Osteoblast (primary cell): Measurements from ENCODE around the gene CCAR1. TPM values are rescaled to one million over a fixed set of nuclear protein-coding genes. Genes with fewer than 3 reads are reported as not detected.

Source experiments
- DNase-seq: peaks from one replicate; pipeline ENCODE4 v3.0.0; 2011; ENCODE audit warnings: low spot score, mixed read lengths; ENCODE audit not compliant: insufficient read length; ENCODE audit errors: missing footprints
- H2AFZ ChIP-seq: 2 replicates; pipeline ENCODE4 v1.6.0; 2011; ENCODE audit warnings: mild to moderate bottlenecking, low read length
- H3K27ac ChIP-seq: 2 replicates; pipeline ENCODE4 v1.5.1; 2011; ENCODE audit warnings: mild to moderate bottlenecking, low read depth, low read length, moderate library complexity
- H3K27me3 ChIP-seq: 2 replicates; pipeline ENCODE4 v1.6.0; 2012; ENCODE audit warnings: mild to moderate bottlenecking, control low read depth, inconsistent platforms, low read length, moderate library complexity; ENCODE audit not compliant: insufficient read depth
- H3K36me3 ChIP-seq: 2 replicates; pipeline ENCODE4 v1.5.1; 2011; ENCODE audit warnings: mild to moderate bottlenecking, low read length, control low read depth, moderate library complexity; ENCODE audit not compliant: insufficient read depth
- H3K4me1 ChIP-seq: 2 replicates; pipeline ENCODE4 v1.5.1; 2011; ENCODE audit warnings: mild to moderate bottlenecking, low read length, control low read depth, moderate library complexity; ENCODE audit not compliant: insufficient read depth
- H3K4me2 ChIP-seq: 2 replicates; pipeline ENCODE4 v1.6.0; 2011; ENCODE audit warnings: mild to moderate bottlenecking, low read length; ENCODE audit not compliant: insufficient read depth
- H3K4me3 ChIP-seq: fragments of 200-600 bp; sonication (generic); 3 replicates; pipeline ENCODE4 v1.5.1; 2012; ENCODE audit warnings: mild to moderate bottlenecking, low read length, inconsistent platforms; ENCODE audit not compliant: insufficient read depth
- H3K79me2 ChIP-seq: 2 replicates; pipeline ENCODE4 v1.6.0; 2012; ENCODE audit warnings: mild to moderate bottlenecking, low read length, control low read depth, inconsistent platforms; ENCODE audit not compliant: insufficient read depth
- H3K9me3 ChIP-seq: 2 replicates; pipeline ENCODE4 v1.5.1; 2011; ENCODE audit warnings: low read depth, low read length, control low read depth
- H4K20me1 ChIP-seq: 2 replicates; pipeline ENCODE4 v1.6.0; 2012; ENCODE audit warnings: mild to moderate bottlenecking, low read length, control low read depth; ENCODE audit not compliant: insufficient read depth
- CTCF ChIP-seq: IDR thresholded peaks from 2 replicates; pipeline ENCODE4 v1.5.1; 2011; ENCODE audit warnings: mild to moderate bottlenecking, low read depth, low read length, moderate library complexity; ENCODE audit errors: extremely low read depth
- total RNA-seq: library from RNA; depleted of rRNA; stranded (reverse); fragments of >200 nt; gene quantifications from 2 replicates; pipeline ENCODE4 v1.2.3, GENCODE V29; 2012

Gene CCAR1
- total RNA-seq, 1 donor: 49.2 TPM

DNA sequence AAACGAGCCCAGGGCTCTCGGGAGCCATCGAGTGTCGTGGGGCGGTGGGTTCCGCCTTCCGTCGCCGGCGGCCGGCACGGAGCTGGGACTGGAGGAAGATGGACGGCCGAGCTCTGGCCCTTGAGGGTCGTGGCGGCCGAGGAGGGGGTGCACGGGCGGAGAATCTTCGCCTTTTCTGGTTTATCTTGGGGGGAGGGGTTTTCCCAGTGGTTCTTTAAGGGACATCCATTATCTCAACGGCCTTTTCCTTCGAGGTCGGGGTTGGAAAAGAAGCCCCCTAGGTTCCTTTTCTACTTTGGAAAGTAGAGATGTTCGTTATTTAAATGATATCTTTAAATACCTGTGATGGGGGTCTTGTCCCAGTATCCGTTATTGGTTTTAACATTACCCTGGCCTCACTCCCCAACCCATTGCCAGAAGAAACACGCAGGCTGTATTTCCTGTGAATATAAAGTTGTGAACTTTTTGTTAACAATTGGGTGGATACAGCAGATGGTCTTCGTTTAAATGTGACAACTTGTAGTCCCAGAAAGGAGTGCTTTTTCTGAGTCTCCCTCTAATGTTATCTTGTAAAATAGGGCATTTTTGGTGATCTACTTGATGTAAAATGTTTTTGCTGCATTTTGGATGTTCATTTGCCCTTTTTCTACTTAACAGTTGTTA is 765 bp downstream of the CCAR1 start:
- peak overlapping the region; percentile 99 for H3K4me3 ChIP-seq
- no peaks in the 10 kb centered on the region for H3K9me3 ChIP-seq
- H3K27me3 ChIP-seq: no peaks in the 10 kb centered on the region
- peak overlapping the region; percentile 83 for H3K27ac ChIP-seq
- peak; percentile 46 for DNase-seq
- peaks cover 41% of the 10 kb centered on the region for H3K79me2 ChIP-seq
- no peaks in the 10 kb centered on the region for H4K20me1 ChIP-seq
- peaks cover 9% of the 10 kb centered on the region for H3K4me1 ChIP-seq
- peak overlapping the region; percentile 88 for H3K4me2 ChIP-seq
- TF ChIP-seq CTCF: no peak
- H2AFZ ChIP-seq: peak overlapping the region; percentile 94
- peaks cover 22% of the 10 kb centered on the region for H3K36me3 ChIP-seq

GRCh38 chr10:68725016-68725415 is 4.0 kb downstream of the CCAR1 start:
- no peak overlapping the region for H3K27ac ChIP-seq
- H3K4me1 ChIP-seq: peaks cover 9% of the 10 kb centered on the region
- no peak for DNase-seq
- peaks cover 50% of the 10 kb centered on the region for H3K36me3 ChIP-seq
- H3K4me2 ChIP-seq: no peak overlapping the region
- no peak overlapping the region for H3K4me3 ChIP-seq
- H2AFZ ChIP-seq: no peak overlapping the region
- no peaks in the 10 kb centered on the region for H3K27me3 ChIP-seq
- H4K20me1 ChIP-seq: peaks cover 4% of the 10 kb centered on the region
- peaks cover 69% of the 10 kb centered on the region for H3K79me2 ChIP-seq
- no peaks in the 10 kb centered on the region for H3K9me3 ChIP-seq
- no peak for TF ChIP-seq CTCF

- Histone ChIP-seq H3K27ac (no peak overlapping the region), H4K20me1 (peaks cover 4% of the 10 kb centered on the region), H3K79me2 (peaks cover 71% of the 10 kb centered on the region), H3K27me3 (no peaks in the 10 kb centered on the region), H3K4me3 (no peak overlapping the region), H3K4me1 (peaks cover 7% of the 10 kb centered on the region), H3K4me2 (no peak overlapping the region), H3K9me3 (no peaks in the 10 kb centered on the region), H3K36me3 (peaks cover 63% of the 10 kb centered on the region), H2AFZ (no peak overlapping the region)
- TF ChIP-seq CTCF: no peak
- no peak for DNase-seq
Observed at GRCh38 chr10:68727146-68727545, 6.1 kb downstream of the CCAR1 start.

- H3K36me3 ChIP-seq: peaks cover 77% of the 10 kb centered on the region
- no peak for TF ChIP-seq CTCF
- no peaks in the 10 kb centered on the region for H3K27me3 ChIP-seq
- no peaks in the 10 kb centered on the region for H3K9me3 ChIP-seq
- H3K4me3 ChIP-seq: no peak overlapping the region
- H2AFZ ChIP-seq: no peak overlapping the region
- H3K79me2 ChIP-seq: peaks cover 71% of the 10 kb centered on the region
- DNase-seq: no peak
- H3K4me2 ChIP-seq: no peak overlapping the region
- peaks cover 8% of the 10 kb centered on the region for H4K20me1 ChIP-seq
- no peaks in the 10 kb centered on the region for H3K4me1 ChIP-seq
- no peak overlapping the region for H3K27ac ChIP-seq
Observed at GRCh38 chr10:68732651-68733050, 11.6 kb downstream of the CCAR1 start.
